Mesendoderm (in vitro differentiated cells): ENCODE results near the gene CCDC127.

ENCODE experiments used
- DNase-seq: peaks from one replicate; pipeline ENCODE4 v3.0.0; 2013
- H2AK5ac ChIP-seq: 2 replicates; pipeline ENCODE4 v1.6.1; 2013; ENCODE audit warnings: low read length, inconsistent platforms
- H2BK120ac ChIP-seq: 2 replicates; pipeline ENCODE4 v1.6.1; 2013; ENCODE audit warnings: low read depth, mild to moderate bottlenecking, low read length, moderate library complexity, mixed read lengths
- H2BK15ac ChIP-seq: replicated peaks from 2 replicates; pipeline ENCODE4 v1.6.1; 2013; ENCODE audit warnings: low read depth, mild to moderate bottlenecking, moderate library complexity
- H2BK5ac ChIP-seq: 2 replicates; pipeline ENCODE4 v1.6.1; 2013; ENCODE audit warnings: low read length, inconsistent platforms
- H3K18ac ChIP-seq: 2 replicates; pipeline ENCODE4 v1.6.1; 2013; ENCODE audit warnings: mild to moderate bottlenecking, low read length, mixed read lengths
- H3K23ac ChIP-seq: one replicate; pipeline ENCODE4 v1.6.1; 2013; ENCODE audit warnings: low read length
- H3K27ac ChIP-seq: 2 replicates; pipeline ENCODE4 v1.5.1; 2013; ENCODE audit warnings: low read depth, mild to moderate bottlenecking, inconsistent platforms, low read length, moderate library complexity
- H3K27me3 ChIP-seq: 2 replicates; pipeline ENCODE4 v1.6.1; 2013; ENCODE audit warnings: low read length, control low read depth, mild to moderate bottlenecking, inconsistent platforms; ENCODE audit not compliant: insufficient read depth, poor library complexity
- H3K36me3 ChIP-seq: 2 replicates; pipeline ENCODE4 v1.6.1; 2013; ENCODE audit warnings: low read length, inconsistent platforms; ENCODE audit not compliant: control insufficient read depth, insufficient read depth
- H3K4ac ChIP-seq: one replicate; pipeline ENCODE4 v1.6.1; 2013; ENCODE audit warnings: low read depth, mild to moderate bottlenecking, low read length, moderate library complexity
- H3K4me1 ChIP-seq: 2 replicates; pipeline ENCODE4 v1.6.1; 2013; ENCODE audit warnings: low read depth, low read length, inconsistent platforms; ENCODE audit not compliant: control insufficient read depth
- H3K4me2 ChIP-seq: 2 replicates; pipeline ENCODE4 v1.6.1; 2013; ENCODE audit warnings: low read length
- H3K4me3 ChIP-seq: 2 replicates; pipeline ENCODE4 v1.5.1; 2013; ENCODE audit warnings: mild to moderate bottlenecking, low read length
- H3K56ac ChIP-seq: one replicate; pipeline ENCODE4 v1.6.1; 2013; ENCODE audit warnings: low read length
- H3K79me1 ChIP-seq: 2 replicates; pipeline ENCODE4 v1.6.1; 2013; ENCODE audit warnings: low read length, inconsistent platforms
- H3K79me2 ChIP-seq: 2 replicates; pipeline ENCODE4 v1.6.1; 2013; ENCODE audit warnings: mild to moderate bottlenecking, low read length; ENCODE audit not compliant: control insufficient read depth, insufficient read depth
- H3K9ac ChIP-seq: 2 replicates; pipeline ENCODE4 v1.6.1; 2013; ENCODE audit warnings: low read length, inconsistent platforms
- H4K5ac ChIP-seq: one replicate; pipeline ENCODE4 v1.6.1; 2013; ENCODE audit warnings: low read length
- H4K8ac ChIP-seq: one replicate; pipeline ENCODE4 v1.6.1; 2013; ENCODE audit warnings: low read depth, mild to moderate bottlenecking, control low read depth, low read length, moderate library complexity
- WGBS: extraction: QIAGEN DNeasy Blood & Tissue Kit; methylation state at CpG from one replicate; pipeline ENCODE4 v1.1.7; 2013; ENCODE audit warnings: low lambda C conversion rate, missing lambda C conversion rate; ENCODE audit not compliant: insufficient coverage; ENCODE audit errors: extremely low coverage; 5-methylcytosine and 5-hydroxymethylcytosine counted together

CCDC127 gene

GRCh38 chr5:204966-205670, 12.8 kb downstream of the CCDC127 start:
- H2AK5ac ChIP-seq, result no peak overlapping the region
- H3K36me3 ChIP-seq, result peaks cover 2% of the 10 kb centered on the region
- peaks cover 7% of the 10 kb centered on the region for H3K4me1 ChIP-seq
- H3K27ac ChIP-seq, result no peak overlapping the region
- no peak overlapping the region for H3K4me3 ChIP-seq
- no peak for DNase-seq
- H2BK120ac ChIP-seq, result no peak overlapping the region
- no peak overlapping the region for H2BK5ac ChIP-seq
- H3K56ac ChIP-seq, result no peak overlapping the region
- H2BK15ac ChIP-seq, result no peak overlapping the region
- no peak overlapping the region for H3K18ac ChIP-seq
- WGBS, result no CpG with 5 or more reads among the region's 30 CpGs
- H3K79me1 ChIP-seq, result peaks cover 15% of the 10 kb centered on the region
- H4K8ac ChIP-seq, result no peak overlapping the region
- H3K4ac ChIP-seq, result no peak overlapping the region
- no peak overlapping the region for H3K9ac ChIP-seq
- H4K5ac ChIP-seq, result no peak overlapping the region
- H3K27me3 ChIP-seq, result no peaks in the 10 kb centered on the region
- peaks cover 14% of the 10 kb centered on the region for H3K79me2 ChIP-seq
- H3K23ac ChIP-seq, result no peak overlapping the region
- no peak overlapping the region for H3K4me2 ChIP-seq

DNA sequence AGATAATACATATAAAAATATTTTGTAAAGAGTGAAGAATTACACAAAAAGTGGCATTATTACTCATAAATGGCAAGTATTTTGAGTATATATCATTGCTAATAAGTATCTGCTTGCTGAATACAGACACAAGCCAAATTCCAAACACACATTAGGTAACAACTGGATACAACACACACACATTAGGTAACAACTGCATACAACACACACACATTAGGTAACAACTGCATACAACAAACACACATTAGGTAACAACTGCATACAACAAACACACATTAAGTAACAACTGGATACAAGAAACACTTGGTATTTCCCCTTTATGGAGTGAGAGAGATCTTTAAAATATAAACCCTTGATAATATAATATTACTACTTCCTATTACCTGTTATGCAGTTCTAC, 13.5 kb downstream of the CCDC127 start:
- H2AK5ac ChIP-seq, result no peak overlapping the region
- no peak for DNase-seq
- peaks cover 9% of the 10 kb centered on the region for H3K79me2 ChIP-seq
- H3K4me1 ChIP-seq, result peaks cover 7% of the 10 kb centered on the region
- H3K9ac ChIP-seq, result no peak overlapping the region
- H3K4me3 ChIP-seq, result no peak overlapping the region
- H3K27me3 ChIP-seq, result no peaks in the 10 kb centered on the region
- H2BK120ac ChIP-seq, result no peak overlapping the region
- no peak overlapping the region for H3K4me2 ChIP-seq
- H3K23ac ChIP-seq, result no peak overlapping the region
- no peak overlapping the region for H3K18ac ChIP-seq
- H4K8ac ChIP-seq, result no peak overlapping the region
- H4K5ac ChIP-seq, result no peak overlapping the region
- H2BK15ac ChIP-seq, result no peak overlapping the region
- H3K79me1 ChIP-seq, result peaks cover 13% of the 10 kb centered on the region
- H3K4ac ChIP-seq, result no peak overlapping the region
- H2BK5ac ChIP-seq, result no peak overlapping the region
- no peak overlapping the region for H3K27ac ChIP-seq
- no peak overlapping the region for H3K56ac ChIP-seq
- H3K36me3 ChIP-seq, result peaks cover 2% of the 10 kb centered on the region

DNA sequence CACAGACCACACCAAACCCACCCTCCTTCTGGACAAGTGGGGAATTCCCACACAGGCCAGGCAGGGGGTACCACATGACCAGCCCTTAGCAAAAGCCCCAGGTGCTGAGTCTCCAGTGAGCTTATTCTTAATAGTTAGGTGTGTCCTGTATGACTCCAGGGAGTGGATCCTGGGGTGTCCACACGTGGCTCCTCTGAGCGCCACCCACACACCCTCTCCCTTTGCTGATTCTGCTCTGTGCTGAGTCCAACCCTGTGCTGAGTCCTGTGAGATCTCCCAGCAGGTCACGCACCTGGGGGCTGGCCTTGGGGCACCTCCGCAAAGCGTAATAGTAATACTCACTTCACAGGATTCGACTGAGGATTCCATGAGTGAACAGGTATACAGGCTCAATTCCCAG, 14.0 kb downstream of the CCDC127 start:
- Histone ChIP-seq H3K4me2 (no peak overlapping the region), H3K4me3 (no peak overlapping the region), H2AK5ac (no peak overlapping the region), H3K27ac (no peak overlapping the region), H3K9ac (no peak overlapping the region), H3K18ac (no peak overlapping the region), H3K23ac (no peak overlapping the region), H3K79me2 (peaks cover 9% of the 10 kb centered on the region), H4K8ac (no peak overlapping the region), H3K4ac (no peak overlapping the region), H2BK5ac (no peak overlapping the region), H3K56ac (no peak overlapping the region), H3K27me3 (no peaks in the 10 kb centered on the region), H3K36me3 (peaks cover 2% of the 10 kb centered on the region), H3K79me1 (peaks cover 13% of the 10 kb centered on the region), H4K5ac (no peak overlapping the region), H2BK15ac (no peak overlapping the region), H2BK120ac (no peak overlapping the region), H3K4me1 (peaks cover 7% of the 10 kb centered on the region)
- no peak for DNase-seq
- no CpG with 5 or more reads among the region's 6 CpGs for WGBS

DNA sequence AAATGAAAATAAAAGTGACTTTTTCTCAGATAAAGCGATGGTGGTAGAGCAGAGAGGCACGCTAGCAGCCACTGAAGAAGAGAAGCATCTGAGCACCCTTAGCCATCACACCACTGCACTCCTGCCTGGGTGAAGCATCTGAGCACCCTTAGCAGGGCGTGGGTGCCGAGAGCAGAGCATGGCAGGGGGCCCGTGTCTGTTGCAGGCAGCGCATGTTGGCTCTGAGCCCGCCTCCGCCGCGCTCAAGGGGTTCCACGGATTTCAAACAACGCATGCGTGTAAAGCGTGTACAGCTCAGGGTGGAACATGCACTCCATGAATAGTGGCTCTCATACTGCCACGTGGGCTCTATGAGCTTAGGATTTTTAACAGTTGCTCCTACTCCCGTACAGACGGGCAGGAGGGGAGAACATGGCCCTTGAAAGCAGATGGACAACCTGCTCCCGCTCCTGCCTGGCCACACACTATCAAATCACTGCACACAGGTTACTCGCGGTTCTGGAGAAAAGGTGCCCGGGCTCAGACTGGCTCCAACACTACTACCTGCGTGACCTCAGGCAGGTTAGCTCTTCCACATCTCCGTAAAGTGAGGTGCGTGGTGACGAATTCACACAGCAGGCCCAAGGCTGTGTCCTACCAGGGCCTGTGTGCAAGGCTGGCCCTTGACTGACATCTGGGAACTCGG, 14.6 kb downstream of the CCDC127 start:
- no peak overlapping the region for H3K4me3 ChIP-seq
- H3K56ac ChIP-seq, result no peak overlapping the region
- no peak overlapping the region for H3K23ac ChIP-seq
- peaks cover 2% of the 10 kb centered on the region for H3K36me3 ChIP-seq
- no peak for DNase-seq
- no peak overlapping the region for H2BK5ac ChIP-seq
- no CpG with 5 or more reads among the region's 26 CpGs for WGBS
- no peak overlapping the region for H2AK5ac ChIP-seq
- H2BK15ac ChIP-seq, result no peak overlapping the region
- H3K9ac ChIP-seq, result no peak overlapping the region
- peaks cover 10% of the 10 kb centered on the region for H3K79me1 ChIP-seq
- H3K18ac ChIP-seq, result no peak overlapping the region
- H3K4me1 ChIP-seq, result peaks cover 7% of the 10 kb centered on the region
- H4K8ac ChIP-seq, result no peak overlapping the region
- H3K27ac ChIP-seq, result no peak overlapping the region
- no peak overlapping the region for H4K5ac ChIP-seq
- H3K79me2 ChIP-seq, result peaks cover 5% of the 10 kb centered on the region
- H2BK120ac ChIP-seq, result no peak overlapping the region
- H3K4me2 ChIP-seq, result no peak overlapping the region
- H3K27me3 ChIP-seq, result no peaks in the 10 kb centered on the region
- no peak overlapping the region for H3K4ac ChIP-seq

DNA sequence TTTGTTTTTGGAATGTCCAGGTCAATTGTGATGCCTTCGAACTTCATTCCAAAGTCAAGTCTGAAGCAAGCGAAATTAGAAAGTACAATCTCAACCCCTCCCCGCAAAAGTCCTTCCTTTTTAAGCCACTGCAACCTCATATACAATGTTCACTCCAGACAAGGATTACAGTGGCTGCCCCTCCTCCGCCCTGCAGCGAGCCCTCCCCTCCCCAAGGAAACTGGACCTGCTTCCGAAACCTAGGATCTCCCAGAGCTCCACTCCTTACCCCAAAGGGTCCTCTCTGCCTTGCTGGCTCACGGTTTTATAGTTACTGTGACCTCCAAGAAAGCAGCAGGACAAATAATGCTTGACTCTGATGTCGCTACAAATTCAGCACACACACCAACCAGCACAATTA, 16.3 kb downstream of the CCDC127 start:
- Histone ChIP-seq H2BK15ac (no peak overlapping the region), H2BK5ac (no peak overlapping the region), H3K4me2 (no peak overlapping the region), H3K23ac (no peak overlapping the region), H3K4ac (no peak overlapping the region), H3K9ac (no peak overlapping the region), H3K36me3 (peaks cover 2% of the 10 kb centered on the region), H3K4me1 (no peaks in the 10 kb centered on the region), H3K56ac (no peak overlapping the region), H3K79me2 (no peaks in the 10 kb centered on the region), H4K5ac (no peak overlapping the region), H3K4me3 (no peak overlapping the region), H3K79me1 (peaks cover 6% of the 10 kb centered on the region), H3K18ac (no peak overlapping the region), H2BK120ac (no peak overlapping the region), H3K27me3 (no peaks in the 10 kb centered on the region), H4K8ac (no peak overlapping the region), H2AK5ac (no peak overlapping the region), H3K27ac (no peak overlapping the region)
- DNase-seq, result no peak
- WGBS, result no CpG with 5 or more reads among the region's 8 CpGs

- no peak overlapping the region for H3K9ac ChIP-seq
- no peak overlapping the region for H3K56ac ChIP-seq
- no peak overlapping the region for H4K8ac ChIP-seq
- H4K5ac ChIP-seq, result no peak overlapping the region
- H3K79me1 ChIP-seq, result peaks cover 3% of the 10 kb centered on the region
- no peak for DNase-seq
- no peak overlapping the region for H3K4ac ChIP-seq
- no CpG with 5 or more reads among the region's 4 CpGs for WGBS
- H2BK5ac ChIP-seq, result no peak overlapping the region
- no peak overlapping the region for H3K4me2 ChIP-seq
- H3K27ac ChIP-seq, result no peak overlapping the region
- no peaks in the 10 kb centered on the region for H3K4me1 ChIP-seq
- no peak overlapping the region for H2AK5ac ChIP-seq
- peaks cover 2% of the 10 kb centered on the region for H3K36me3 ChIP-seq
- no peak overlapping the region for H3K23ac ChIP-seq
- no peak overlapping the region for H2BK120ac ChIP-seq
- no peak overlapping the region for H2BK15ac ChIP-seq
- H3K18ac ChIP-seq, result no peak overlapping the region
- no peak overlapping the region for H3K4me3 ChIP-seq
- no peaks in the 10 kb centered on the region for H3K79me2 ChIP-seq
- H3K27me3 ChIP-seq, result no peaks in the 10 kb centered on the region
These were observed 17.0 kb downstream of the CCDC127 start for GRCh38 chr5:200985-201384.
